HG03175 (cell line): ENCODE measurements around the gene ERICH4.
"Not testable (repeated sequence)": the region's sequence is repeated elsewhere in the genome, so short reads cannot be mapped to it uniquely, and the experiment has no call there.

Source experiments
- ATAC-seq: cut with Tn5 transposase; IDR thresholded peaks from one replicate; pipeline ENCODE4 v1.9.1; 2021; ENCODE audit warnings: mild to moderate bottlenecking, moderate library complexity; ENCODE audit not compliant: unreplicated experiment

Gene ERICH4

DNA sequence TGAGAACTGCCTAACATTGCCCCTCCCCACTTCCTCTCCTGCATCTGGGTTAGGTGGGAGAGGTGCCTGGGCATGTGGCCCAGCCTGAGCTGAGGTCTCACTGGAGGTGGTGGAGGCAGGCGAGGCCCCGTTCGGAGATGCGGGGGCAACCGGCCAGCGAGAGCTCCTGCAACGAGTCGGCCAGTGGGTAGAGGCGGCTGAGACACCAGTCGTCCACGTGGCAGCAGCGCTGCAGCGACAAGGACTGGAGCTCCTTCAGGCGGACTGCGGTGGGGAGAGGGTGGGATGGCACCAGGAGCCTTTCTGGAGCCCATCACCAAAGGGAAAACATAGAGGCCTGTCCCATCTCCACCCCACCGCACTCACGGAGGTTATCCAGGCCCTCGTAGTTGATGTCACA is 9.8 kb upstream of the ERICH4 start:
- ATAC-seq = no peak

DNA sequence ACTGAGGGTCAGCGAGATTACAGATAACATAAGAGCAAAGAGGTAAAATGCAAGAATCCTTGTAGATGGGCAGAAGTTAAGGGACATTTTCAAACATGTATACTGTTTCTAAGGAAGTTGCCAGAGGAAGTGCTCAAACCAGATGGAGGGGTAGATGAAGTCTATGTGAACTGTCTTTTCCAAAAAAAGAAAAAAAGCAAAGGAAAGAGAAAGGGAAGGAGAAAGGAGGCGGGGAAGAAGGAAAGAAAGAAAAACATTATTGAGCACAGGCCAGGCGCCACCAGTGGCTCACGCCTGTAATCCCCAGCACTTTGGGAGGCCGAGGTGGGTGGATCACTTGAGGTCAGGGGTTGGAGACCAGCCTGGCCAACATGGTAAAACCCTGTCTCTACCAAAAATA is 8.5 kb upstream of the ERICH4 start:
- no peak for ATAC-seq

DNA sequence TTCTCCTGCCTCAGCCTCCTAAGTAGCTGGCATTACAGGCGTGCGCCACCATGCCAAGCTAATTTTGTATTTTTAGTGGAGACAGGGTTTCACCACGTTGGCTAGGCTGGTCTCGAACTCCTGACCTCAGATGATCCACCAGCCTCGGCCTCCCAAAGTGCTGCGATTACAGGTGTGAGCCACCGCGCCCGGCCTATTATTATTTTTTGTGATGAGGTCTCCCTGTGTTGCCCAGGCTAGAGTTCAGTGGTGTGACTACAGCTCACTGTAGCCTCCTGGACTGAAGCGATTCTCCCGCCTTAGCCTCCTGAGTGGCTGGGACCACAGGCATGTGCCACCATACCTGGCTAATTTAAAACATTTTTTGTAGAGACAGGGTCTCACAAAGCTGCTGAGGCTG is 7.6 kb upstream of the ERICH4 start:
- not testable (repeated sequence) for ATAC-seq

DNA sequence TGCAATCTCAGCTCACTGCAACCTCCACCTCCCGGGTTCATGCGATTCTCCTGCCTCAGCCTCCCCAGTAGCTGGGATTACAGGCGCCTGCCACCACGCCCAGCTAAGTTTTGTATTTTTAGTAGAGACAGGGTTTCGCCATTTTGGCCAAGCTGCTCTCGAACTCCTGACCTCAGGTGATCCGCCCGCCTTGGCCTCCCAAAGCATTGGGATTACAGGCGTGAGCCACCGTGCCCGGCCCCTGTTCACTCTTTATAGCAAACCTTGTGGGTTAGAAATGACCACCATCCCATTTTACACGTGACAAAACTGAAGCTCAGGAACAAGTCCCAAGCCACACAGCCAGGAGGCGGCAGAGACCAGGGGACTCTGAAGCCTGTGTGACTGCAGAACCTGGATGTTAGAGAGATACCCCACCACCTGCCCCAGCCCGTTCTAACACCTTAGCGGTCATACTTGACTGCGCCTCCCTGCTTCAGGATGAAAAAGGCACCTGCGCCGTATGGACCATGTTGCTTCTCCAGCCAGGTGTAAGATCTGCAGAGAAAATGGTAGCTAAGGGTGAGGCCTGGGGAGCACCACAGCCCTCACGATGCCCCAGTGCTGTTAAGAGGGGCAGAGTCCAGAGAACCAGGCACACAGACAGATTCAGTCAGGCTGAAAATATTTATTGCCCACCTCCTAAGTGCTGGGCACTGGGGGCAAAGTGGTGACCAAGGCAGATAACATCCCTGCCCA is 6.9 kb upstream of the ERICH4 start:
- no peak for ATAC-seq

DNA sequence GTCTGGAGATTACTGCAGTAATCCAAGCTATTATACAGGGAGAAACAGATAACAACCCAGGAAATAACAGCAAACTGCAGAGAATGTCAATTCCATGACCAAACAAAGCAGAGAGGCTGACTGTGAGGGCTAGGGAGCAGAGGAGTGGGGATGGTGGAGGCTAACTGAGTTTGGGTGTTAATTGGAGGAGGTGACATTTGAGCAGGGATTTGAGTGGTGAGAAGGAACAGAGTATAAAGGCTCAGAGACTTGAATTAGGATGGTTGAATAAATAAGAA is 6.3 kb upstream of the ERICH4 start:
- no peak for ATAC-seq

DNA sequence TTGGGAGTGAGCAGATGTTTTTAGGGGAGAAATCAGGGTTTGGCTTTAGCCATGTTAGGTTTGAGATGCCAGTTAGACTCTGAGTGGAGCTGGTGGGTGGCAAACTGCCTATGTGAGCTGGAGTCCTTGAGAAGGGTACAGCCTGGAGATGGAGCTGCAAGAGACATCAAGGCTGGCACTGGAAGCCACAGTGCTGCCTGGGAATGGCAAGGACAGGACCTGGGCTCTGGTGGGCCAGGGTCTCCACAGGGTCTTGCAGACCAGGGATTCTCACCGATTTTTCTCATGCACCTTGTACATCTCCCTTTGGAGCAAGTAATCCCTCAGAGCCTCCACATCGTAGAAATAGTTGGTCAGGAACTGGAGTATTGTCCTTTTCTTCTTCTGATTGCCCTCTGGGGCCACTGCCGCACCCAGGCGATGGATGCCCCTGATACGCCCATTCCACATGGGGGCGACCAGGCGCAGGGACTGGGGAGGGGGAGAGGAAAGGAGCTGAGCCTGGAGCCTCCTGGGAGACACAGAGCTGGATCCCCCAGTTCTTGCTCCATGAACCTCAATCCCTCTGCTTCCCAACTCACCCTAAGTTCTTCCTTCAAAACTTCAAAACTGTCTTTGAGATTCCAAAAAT is 4.9 kb upstream of the ERICH4 start:
- ATAC-seq = no peak

DNA sequence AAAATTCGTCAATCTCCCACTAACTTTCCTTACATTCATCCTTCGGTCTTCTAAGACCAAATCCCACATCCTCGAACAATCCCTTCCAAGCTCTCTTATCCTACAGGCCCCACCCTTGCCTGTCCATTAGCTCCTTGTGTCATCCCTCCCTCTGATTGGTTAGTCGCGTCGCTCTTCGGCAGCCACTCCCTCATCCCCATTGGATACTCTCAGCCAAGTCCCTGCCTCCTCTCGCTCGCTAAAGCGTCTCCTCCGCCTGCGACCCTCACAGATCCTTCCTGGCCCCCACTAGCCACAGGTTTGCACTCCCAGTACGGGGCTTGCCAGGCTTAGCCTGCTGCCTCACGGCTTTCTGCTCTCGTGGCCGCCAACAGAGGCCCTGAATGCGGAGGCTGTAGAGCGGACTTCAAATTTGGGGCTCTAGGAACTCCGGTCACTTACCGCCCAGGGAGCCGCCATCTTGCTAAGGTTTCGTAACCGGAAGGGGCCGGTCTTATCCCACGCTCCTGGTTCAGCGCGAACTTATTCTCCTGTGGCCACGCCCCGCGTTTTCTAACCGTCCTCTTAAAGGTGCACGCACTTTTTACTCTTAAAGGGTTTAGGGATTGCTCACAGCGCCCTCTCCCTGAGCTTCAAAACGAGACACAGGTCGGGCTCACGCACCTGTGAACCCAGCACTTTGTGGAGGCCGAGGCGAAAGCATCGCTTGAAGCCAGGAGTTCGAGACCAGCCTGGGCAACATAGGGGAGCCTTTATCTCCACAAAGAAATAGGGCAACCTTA is 3.3 kb upstream of the ERICH4 start, which contains the start of gene DMAC2:
DMAC2 (minus strand) TSS at position 472 of the 782 bp plus-strand sequence; CDS start at position 459, 13 bp downstream.
- ATAC-seq = peak; percentile 89

DNA sequence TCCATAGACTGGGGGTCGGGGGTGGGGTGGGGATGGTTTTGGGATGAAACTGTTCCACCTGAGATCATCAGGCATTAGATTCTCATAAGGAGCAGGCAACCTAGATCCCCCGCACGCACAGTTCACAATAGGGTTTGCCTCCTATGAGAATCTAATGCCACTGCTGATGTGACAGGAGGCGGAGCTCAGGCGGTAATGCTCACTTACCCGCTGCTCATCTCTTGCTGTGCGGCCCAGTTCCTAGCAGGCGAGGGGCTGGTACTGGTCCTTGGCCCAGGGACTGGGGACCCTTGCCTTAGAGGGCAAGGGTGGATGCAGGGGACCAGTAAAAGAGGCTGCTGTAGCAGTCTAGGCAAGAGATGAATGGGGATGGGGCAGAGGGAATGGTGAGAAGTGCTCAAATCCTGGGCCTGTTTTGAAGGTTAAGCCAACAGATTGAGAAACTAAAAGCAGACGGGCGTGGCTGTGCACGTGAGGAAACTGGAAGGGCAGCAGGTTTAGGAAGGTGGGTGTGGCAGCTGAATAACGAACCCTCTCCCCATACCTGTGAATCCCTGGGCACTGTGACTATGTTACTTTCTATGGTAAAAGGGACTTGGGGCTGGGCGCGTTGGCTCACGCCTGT is 1.5 kb upstream of the ERICH4 start:
- ATAC-seq = no peak

DNA sequence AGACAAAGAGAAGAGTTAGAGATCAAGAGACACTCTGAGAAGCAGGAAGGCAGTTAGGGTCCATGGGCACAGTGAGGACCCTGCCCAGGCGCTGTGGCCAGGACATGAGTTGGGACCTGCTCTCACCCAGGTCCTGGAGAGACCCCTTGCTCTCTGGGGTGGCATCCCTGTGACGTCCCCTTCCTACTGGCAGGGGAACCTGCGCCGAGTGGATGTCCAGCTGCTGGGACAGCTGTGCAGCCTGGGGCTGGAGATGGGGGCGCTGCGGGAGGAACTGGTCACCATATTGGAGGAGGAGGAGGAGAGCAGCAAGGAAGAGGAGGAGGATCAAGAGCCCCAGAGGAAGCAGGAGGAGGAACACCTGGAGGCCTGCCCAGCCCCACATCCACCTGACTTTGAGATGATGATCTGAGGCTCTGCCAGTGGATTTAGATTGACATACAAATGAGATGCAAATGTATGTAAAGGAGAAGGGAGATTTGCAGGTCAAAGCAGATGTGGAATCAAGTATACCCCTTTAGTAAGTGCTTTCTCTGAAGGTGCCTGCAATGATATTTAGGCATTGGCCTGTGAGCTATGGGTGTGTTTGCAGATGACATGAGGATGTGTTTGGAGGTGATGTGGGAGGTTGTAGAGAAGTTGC is 978 bp downstream of the ERICH4 start:
- no peak for ATAC-seq

DNA sequence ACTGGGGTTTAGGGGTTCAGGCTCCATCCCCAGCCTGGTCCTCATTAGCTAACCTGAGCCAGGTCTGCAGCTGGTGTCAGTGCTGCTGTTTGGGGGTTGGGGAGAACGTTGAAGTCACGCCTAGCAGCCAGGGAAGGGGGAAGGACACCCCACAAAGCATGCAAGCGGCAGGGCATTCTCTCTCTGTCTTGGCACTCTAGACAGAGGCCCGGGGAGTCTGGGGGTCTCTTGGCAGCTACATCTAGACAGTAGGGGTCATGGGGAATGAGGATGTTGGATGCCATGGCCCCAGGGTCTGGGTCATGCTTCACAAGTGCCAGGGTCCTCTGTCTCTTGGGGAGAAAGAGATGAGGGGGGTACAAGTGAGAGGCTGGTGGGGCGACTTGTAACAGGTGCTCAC is 2.6 kb downstream of the ERICH4 start:
- ATAC-seq = no peak

DNA sequence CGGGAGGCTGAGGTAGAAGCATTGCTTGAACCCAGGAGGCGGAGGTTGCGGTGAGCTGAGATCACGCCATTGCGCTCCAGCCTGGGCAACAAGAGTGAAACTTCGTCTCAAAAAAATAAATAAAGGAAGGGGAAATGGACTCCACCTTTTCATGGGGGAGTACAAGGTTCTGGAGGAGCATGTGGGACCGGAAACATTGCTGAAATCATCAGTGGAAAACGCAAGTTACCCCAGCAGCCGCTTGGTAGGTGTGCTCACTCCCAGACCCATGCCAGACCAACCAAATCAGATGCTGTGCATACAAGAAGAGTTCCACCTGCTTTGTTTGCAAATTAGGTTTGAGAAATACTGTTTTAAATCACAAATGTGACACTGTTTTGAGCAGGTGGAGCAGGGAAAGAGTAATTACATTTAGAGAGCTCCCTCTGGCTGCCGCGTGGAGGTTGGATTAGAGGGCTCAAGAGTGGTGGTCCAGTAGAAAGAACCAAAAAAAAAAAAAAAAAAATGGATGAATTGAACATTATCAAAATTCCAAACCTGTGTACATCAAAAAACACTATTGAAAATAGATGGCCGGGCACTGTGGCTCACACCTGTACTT is 4.9 kb downstream of the ERICH4 start:
- no peak for ATAC-seq

DNA sequence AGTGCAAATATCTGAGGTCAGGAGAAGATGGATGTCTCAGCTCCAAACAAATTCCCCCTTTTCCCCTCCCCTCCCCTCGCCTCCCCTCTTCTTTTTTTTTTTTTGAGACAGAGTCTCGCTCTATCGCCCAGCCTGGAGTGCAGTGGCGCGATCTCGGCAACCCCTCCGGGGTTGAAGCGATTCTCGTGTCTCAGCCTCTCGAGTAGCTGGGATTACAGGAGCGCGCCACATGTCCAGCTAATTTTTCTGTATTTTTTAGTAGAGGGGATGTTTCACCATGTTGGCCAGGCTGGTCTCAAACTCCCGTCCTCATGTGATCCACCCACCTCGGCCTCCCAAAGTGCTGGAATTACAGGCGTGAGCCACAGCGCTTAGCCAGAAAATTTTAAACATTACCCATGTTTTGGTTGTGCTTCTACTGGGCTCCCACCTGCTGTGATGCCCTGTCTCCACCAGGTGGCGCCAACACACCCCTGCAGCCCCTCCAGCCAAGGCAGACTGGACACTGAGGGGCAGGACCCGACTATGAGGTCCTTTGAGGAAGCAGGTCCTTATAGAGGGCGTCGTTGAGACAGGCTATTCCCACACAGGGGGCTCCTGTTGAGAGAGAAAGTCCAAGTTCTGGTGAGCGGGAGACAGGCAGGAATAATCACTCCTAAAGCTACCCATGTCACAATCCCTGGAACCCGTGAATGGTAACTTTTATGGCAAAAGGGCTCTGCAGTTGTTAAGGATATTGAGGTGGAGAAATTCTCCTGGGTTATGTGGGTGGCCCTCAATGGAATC is 6.3 kb downstream of the ERICH4 start:
- no peak for ATAC-seq

DNA sequence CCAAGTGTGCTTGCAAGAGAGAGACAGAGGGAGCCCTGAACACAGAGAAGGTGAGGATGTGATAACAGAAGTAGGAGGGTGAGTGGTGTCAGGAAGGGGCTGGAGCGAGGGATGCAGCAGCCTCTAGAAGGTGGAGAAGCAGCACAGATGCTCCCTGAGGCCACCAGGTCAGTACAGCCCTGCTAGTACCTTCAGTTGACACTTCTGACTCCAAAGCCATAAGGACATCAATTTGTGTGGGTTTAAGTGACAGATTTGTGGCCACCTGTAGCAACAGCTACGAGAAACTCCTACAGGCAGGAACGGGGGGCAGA is 6.9 kb downstream of the ERICH4 start:
- ATAC-seq = no peak

DNA sequence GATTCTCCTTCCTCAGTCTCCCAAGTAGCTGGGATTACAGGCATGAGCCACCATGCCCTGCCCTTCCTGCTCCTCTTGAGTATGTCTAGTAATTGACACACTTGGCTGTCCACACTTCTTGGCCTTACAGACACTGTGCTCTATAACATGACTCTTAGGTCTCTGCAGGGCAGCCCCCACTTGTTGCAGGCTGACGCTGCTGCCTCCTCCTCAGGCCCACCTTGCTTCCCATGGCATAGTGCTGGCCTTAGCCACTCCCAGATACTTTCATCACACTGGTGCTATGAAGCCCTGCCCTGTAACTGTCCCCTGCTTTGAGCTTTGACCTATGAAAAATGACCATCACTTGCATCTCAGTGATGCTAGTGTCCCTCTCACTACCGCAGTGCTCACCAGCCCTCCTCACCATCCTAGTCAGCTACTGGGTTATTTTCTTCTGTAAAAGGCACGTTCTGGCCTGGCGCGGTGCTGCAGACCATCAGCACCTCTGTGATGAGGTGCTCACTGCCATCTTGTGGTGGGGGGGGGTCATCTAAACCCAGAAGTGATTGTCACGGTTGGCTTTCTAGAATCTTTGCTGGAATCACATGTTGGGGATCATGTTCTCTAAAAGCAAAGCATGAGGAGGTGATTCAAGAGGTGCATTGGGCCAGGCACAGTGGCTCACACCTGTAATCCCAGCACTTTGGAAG is 9.8 kb downstream of the ERICH4 start:
- no peak for ATAC-seq

DNA sequence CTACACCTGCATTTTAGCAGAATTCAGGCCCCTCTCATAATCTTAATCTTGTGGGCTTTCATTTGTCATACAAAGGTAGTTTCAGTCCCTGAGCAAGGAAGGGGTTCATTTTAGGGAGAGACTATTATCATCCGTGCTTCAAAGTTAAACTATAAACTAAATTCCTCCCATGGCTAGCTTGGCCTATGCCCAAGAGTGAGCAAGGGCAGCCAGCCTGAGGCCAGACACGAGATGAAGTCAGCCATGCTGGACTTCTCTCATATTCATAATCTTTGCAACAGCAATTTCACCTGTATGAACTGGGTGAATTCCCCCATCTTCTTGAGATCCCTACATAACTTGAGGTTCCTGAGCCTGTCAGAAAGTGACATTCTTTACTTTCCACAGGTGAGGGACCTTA is 13.0 kb downstream of the ERICH4 start:
- ATAC-seq = no peak

DNA sequence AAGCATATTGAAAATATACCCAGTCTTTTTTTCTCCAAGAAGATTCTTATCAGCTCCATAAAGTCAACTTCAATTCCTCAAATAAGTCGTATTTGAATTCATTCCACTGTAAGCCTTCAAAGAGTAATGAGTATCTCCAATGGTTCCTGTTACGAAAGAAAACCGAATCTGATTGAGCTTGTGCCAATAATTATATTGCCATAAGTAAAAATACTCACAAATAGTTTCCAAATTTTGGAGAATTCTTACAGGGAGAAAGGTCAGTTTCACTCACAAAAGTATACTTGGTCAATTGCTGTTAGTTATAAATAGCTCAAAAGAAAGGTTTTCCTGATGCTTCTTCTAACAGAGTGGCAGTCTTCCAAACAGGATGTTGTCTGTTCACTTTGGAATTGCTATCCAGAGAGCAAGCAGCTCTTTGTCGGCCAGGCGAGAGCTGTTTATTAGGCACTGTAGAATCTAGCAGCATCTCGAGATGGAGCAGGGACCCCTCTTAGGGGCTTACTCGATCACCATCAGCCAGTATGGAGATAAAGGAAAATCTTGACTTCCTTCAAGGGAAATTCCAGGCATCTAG is 13.5 kb downstream of the ERICH4 start:
- ATAC-seq = no peak

DNA sequence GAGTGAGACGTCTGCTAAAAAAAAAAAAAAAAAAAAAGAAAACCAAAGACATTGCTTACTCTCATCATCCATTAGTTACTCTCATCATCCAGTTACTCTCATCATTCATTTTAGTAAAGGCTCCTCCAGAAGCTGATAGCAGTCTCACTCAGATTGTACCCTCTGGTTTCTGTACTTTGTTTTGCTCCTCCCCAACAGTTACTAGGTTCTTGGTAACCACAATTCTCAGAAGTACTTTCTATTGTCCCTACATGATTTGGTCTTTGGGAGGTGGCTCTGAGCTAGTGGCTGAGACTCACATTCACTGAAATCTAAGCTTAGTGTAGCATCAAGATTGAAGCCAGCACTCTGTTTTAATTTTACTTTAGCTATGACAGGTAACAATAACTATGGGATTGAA is 14.3 kb downstream of the ERICH4 start:
- peak; percentile 81 for ATAC-seq

DNA sequence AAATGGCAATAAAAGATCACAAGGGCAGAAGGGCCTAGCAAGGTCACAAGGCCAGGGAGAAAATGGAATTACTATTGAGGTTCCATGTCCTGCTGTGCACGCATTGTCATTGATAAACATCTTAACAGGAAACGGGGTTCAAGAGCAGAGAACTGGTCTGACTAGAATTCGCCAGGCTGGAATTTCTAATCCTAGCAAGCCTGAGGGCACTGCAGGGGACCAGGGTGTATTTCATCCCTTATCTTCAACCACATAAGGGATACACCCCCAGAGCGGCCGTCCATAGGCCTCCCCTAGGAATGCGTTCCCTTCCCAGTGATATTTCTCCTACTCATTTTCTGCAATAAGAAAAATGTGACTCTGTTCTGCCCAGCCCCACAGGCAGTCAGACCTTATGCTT is 19.5 kb downstream of the ERICH4 start:
- no peak for ATAC-seq
